Measurements from ENCODE around the gene GABRB3.

GRCh38 chr15:26729030-26729429 is 43.8 kb downstream of the GABRB3 start:
- TF ChIP-seq, protein P1, sequence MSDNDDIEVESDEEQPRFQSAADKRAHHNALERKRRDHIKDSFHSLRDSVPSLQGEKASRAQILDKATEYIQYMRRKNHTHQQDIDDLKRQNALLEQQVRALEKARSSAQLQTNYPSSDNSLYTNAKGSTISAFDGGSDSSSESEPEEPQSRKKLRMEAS (IDR thresholded peaks at IDR 0.05), result no peak
- TF ChIP-seq SP1 (IDR thresholded peaks at IDR 0.05) (no peak), CTCF (IDR thresholded peaks at IDR 0.05; ENCODE audit: low read depth, low read length, missing input control) (no peak), RAD21 (IDR thresholded peaks at IDR 0.05) (no peak), FOXA2 (IDR thresholded peaks at IDR 0.05) (no peak), RXRA (IDR thresholded peaks at IDR 0.05) (no peak), YY1 (IDR thresholded peaks at IDR 0.05) (no peak)
